SU-DHL-6 (cell line): ENCODE results near the gene MRPS35.

Experiments used
- CTCF ChIP-seq: fragments of 200-600 bp; sonication (generic); IDR thresholded peaks from one replicate; pipeline ENCODE4 v1.5.1; 2017; ENCODE audit warnings: antibody characterized with exemption, mild to moderate bottlenecking, low read length, moderate library complexity; ENCODE audit not compliant: insufficient read depth, poor library complexity, severe bottlenecking
- EZH2phosphoT487 ChIP-seq: fragments of 200-600 bp; sonication (generic), shearing (Covaris generic); conservative IDR thresholded peaks from 2 replicates; pipeline ENCODE4 v1.6.1; 2018; ENCODE audit warnings: mild to moderate bottlenecking, antibody characterized with exemption, low read length, moderate library complexity, mixed read lengths

- TF ChIP-seq CTCF (no peak), EZH2phosphoT487 (no peak)
Observed at GRCh38 chr12:27730097-27730588, 19.5 kb downstream of the MRPS35 start.
